HG03108 (cell line): Measurements from ENCODE around the gene TMEM45A.
A peak's percentile ranks its signal among the peaks of the same experiment; 100 is the strongest.
"Not testable (repeated sequence)": the region's sequence is repeated elsewhere in the genome, so short reads cannot be mapped to it uniquely, and the experiment has no call there.

Source experiments
- ATAC-seq: cut with Tn5 transposase; IDR thresholded peaks from one replicate; pipeline ENCODE4 v1.9.1; 2021; ENCODE audit warnings: moderate library complexity; ENCODE audit not compliant: unreplicated experiment

The TMEM45A gene

GRCh38 chr3:100492059-100493006 is at the start of gene TMEM45A:
Gene TMEM45A, plus strand, starts transcription at chr3:100492619. Its CDS starts 62,593 bp downstream, at chr3:100555212.
- ATAC-seq: peak; percentile 96

- no peak for ATAC-seq
Observed at GRCh38 chr3:100443690-100444089, 48.7 kb upstream of the TMEM45A start.

- not testable (repeated sequence) for ATAC-seq
Observed at GRCh38 chr3:100447067-100447466, 45.4 kb upstream of the TMEM45A start.

- ATAC-seq: no peak
Observed at GRCh38 chr3:100448079-100448478, 44.3 kb upstream of the TMEM45A start.

- no peak for ATAC-seq
Observed at GRCh38 chr3:100449214-100449613, 43.2 kb upstream of the TMEM45A start.

- no peak for ATAC-seq
Observed at GRCh38 chr3:100454677-100455076, 37.7 kb upstream of the TMEM45A start.

- ATAC-seq: no peak
Observed at GRCh38 chr3:100455841-100456550, 36.4 kb upstream of the TMEM45A start.

GRCh38 chr3:100456745-100457144 is 35.7 kb upstream of the TMEM45A start:
- no peak for ATAC-seq

GRCh38 chr3:100457811-100458210 is 34.6 kb upstream of the TMEM45A start:
- ATAC-seq: no peak

- ATAC-seq: no peak
Observed at GRCh38 chr3:100458814-100459213, 33.6 kb upstream of the TMEM45A start.

GRCh38 chr3:100463002-100463401 is 29.4 kb upstream of the TMEM45A start:
- ATAC-seq: peak; percentile 85

GRCh38 chr3:100463646-100464155 is 28.7 kb upstream of the TMEM45A start:
- no peak for ATAC-seq

GRCh38 chr3:100465892-100466777 is 26.3 kb upstream of the TMEM45A start:
- ATAC-seq: no peak

GRCh38 chr3:100467133-100467532 is 25.3 kb upstream of the TMEM45A start:
- ATAC-seq: no peak

- no peak for ATAC-seq
Observed at GRCh38 chr3:100468676-100469075, 23.7 kb upstream of the TMEM45A start.

- no peak for ATAC-seq
Observed at GRCh38 chr3:100470951-100471350, 21.5 kb upstream of the TMEM45A start.

- no peak for ATAC-seq
Observed at GRCh38 chr3:100471444-100471843, 21.0 kb upstream of the TMEM45A start.

- ATAC-seq: not testable (repeated sequence)
Observed at GRCh38 chr3:100477851-100478360, 14.5 kb upstream of the TMEM45A start.

- ATAC-seq: not testable (repeated sequence)
Observed at GRCh38 chr3:100478521-100478920, 13.9 kb upstream of the TMEM45A start.

- ATAC-seq: no peak
Observed at GRCh38 chr3:100480081-100480480, 12.3 kb upstream of the TMEM45A start.
